SK-N-SH (cell line): ENCODE measurements around the gene COL5A1. TPM values are rescaled to one million over a fixed set of nuclear protein-coding genes. Genes with fewer than 3 reads are reported as not detected.
"Not testable (repeated sequence)": the region's sequence is repeated elsewhere in the genome, so short reads cannot be mapped to it uniquely, and the experiment has no call there.

Experiments
- CTCF ChIA-PET: fragments of 300-600, 350-600 bp; formaldehyde crosslinking; extraction: SDS; loops from one replicate; lab custom pipeline; 2021; lab: Yijun Ruan, JAX
- POLR2A ChIA-PET: fragments of 350-600 bp; sonication (Branson Sonifier 250); formaldehyde crosslinking; extraction: SDS; loops from one replicate; lab custom pipeline; 2020; ENCODE audit warnings: antibody characterized with exemption, inconsistent platforms; lab: Yijun Ruan, JAX
- DNase-seq: peaks from one replicate; pipeline ENCODE4 v3.0.0; 2012
- H2AFZ ChIP-seq: fragments of 200-600 bp; sonication (generic); 2 replicates; pipeline ENCODE4 v1.8.1; 2016; ENCODE audit warnings: antibody characterized with exemption, mild to moderate bottlenecking, low read depth
- H3F3A ChIP-seq: fragments of 200-600 bp; sonication (generic); replicated peaks from 2 replicates; pipeline ENCODE3; 2016; ENCODE audit warnings: antibody characterized with exemption, mild to moderate bottlenecking; ENCODE audit not compliant: insufficient read depth
- H3K27ac ChIP-seq, 2 experiments: fragments of 200-500 bp in 1 of 2; fragments of 200-600 bp in 1 of 2; sonication (Bioruptor generic) in 1 of 2; sonication (generic), shearing (Covaris generic) in 1 of 2; 2 replicates each; pipeline versions ENCODE4 v1.5.1 to v1.6.1; 2014 to 2016; ENCODE audit warnings: low read depth in 2 of 2, inconsistent platforms in 1 of 2, low read length in 1 of 2, mild to moderate bottlenecking in 1 of 2, mixed read lengths in 1 of 2
- H3K27me3 ChIP-seq: fragments of 200-600 bp; sonication (generic), shearing (Covaris generic); 2 replicates; pipeline ENCODE4 v1.6.1; 2016; ENCODE audit warnings: mixed run types; ENCODE audit not compliant: insufficient read depth
- H3K36me3 ChIP-seq, 2 experiments: fragments of 200-500 bp in 1 of 2; fragments of 200-600 bp in 1 of 2; sonication (Bioruptor generic) in 1 of 2; sonication (generic) in 1 of 2; replicated peaks in 1 of 2; 2 replicates each; pipeline versions ENCODE3 to v1.5.1; 2014 to 2016; ENCODE audit warnings: low read length in 1 of 2, mild to moderate bottlenecking in 1 of 2; ENCODE audit not compliant: insufficient read depth in 2 of 2, control insufficient read depth in 1 of 2
- H3K4me1 ChIP-seq, 2 experiments: fragments of 200-500 bp in 1 of 2; fragments of 200-600 bp in 1 of 2; sonication (Bioruptor generic) in 1 of 2; sonication (generic), shearing (Covaris generic) in 1 of 2; 2 replicates each; pipeline versions ENCODE4 v1.5.1 to v1.6.1; 2014 to 2016; ENCODE audit warnings: low read depth in 1 of 2, low read length in 1 of 2, mixed run types in 1 of 2; ENCODE audit not compliant: insufficient read depth in 2 of 2, control insufficient read depth in 1 of 2
- H3K4me2 ChIP-seq: fragments of 200-600 bp; sonication (generic), shearing (Covaris generic); 2 replicates; pipeline ENCODE4 v1.6.1; 2017; ENCODE audit warnings: mixed run types
- H3K4me3 ChIP-seq, 2 experiments: fragments of 200-500 bp in 1 of 2; fragments of 200-600 bp in 1 of 2; sonication (Bioruptor generic) in 1 of 2; sonication (generic), shearing (Covaris generic) in 1 of 2; 2 replicates each; pipeline versions ENCODE4 v1.5.1 to v1.8.1; 2014 to 2016; ENCODE audit warnings: low read depth in 2 of 2, inconsistent platforms in 1 of 2, low read length in 1 of 2, mild to moderate bottlenecking in 1 of 2, mixed read lengths in 1 of 2, moderate library complexity in 1 of 2
- H3K79me2 ChIP-seq: fragments of 200-600 bp; sonication (generic); 2 replicates; pipeline ENCODE4 v1.8.1; 2017; ENCODE audit warnings: mild to moderate bottlenecking; ENCODE audit not compliant: insufficient read depth
- H3K9ac ChIP-seq: fragments of 200-600 bp; sonication (generic); 2 replicates; pipeline ENCODE4 v1.6.1; 2017; ENCODE audit warnings: mixed run types
- H3K9me2 ChIP-seq: fragments of 200-600 bp; sonication (generic); 2 replicates; pipeline ENCODE4 v1.6.1; 2017; ENCODE audit warnings: mixed run types
- H3K9me3 ChIP-seq: fragments of 200-600 bp; sonication (generic); 2 replicates; pipeline ENCODE4 v1.6.1; 2017; ENCODE audit warnings: mixed run types, mild to moderate bottlenecking, moderate library complexity
- H4K20me1 ChIP-seq: fragments of 200-600 bp; sonication (generic); 2 replicates; pipeline ENCODE4 v1.6.1; 2017; ENCODE audit warnings: mild to moderate bottlenecking, mixed run types; ENCODE audit not compliant: insufficient read depth
- FOSL2 ChIP-seq: IDR thresholded peaks from 2 replicates; pipeline ENCODE4 v1.4.0; 2012; ENCODE audit warnings: low read depth, mild to moderate bottlenecking, moderate library complexity, borderline replicate concordance
- GABPA ChIP-seq: IDR thresholded peaks from 2 replicates; pipeline ENCODE4 v1.4.0; 2012; ENCODE audit warnings: low read depth, mild to moderate bottlenecking
- MXI1 ChIP-seq: IDR thresholded peaks from 2 replicates; pipeline ENCODE4 v1.6.1; 2012; ENCODE audit warnings: mild to moderate bottlenecking, low read depth, low read length, improper control_type of control experiment
- POLR2AphosphoS5 ChIP-seq: IDR thresholded peaks from 2 replicates; pipeline ENCODE4 v1.6.1; 2012; ENCODE audit warnings: low read depth, low read length
- TAF1 ChIP-seq: IDR thresholded peaks from 2 replicates; pipeline ENCODE4 v1.6.1; 2012; ENCODE audit warnings: low read depth, mild to moderate bottlenecking, low read length, moderate library complexity, borderline replicate concordance
- TCF12 ChIP-seq: IDR thresholded peaks from 2 replicates; pipeline ENCODE4 v1.4.0; 2012
- WGBS: methylation state at CpG from one replicate; pipeline ENCODE4 v1.1.6; 2017; ENCODE audit warnings: low lambda C conversion rate; 5-methylcytosine and 5-hydroxymethylcytosine counted together
- polyA plus RNA-seq, 3 experiments: library from polyadenylated mRNA; depleted of rRNA; stranded (reverse); fragments of >200 nt; gene quantifications; 2 replicates each; pipeline ENCODE4 v1.2.3, GENCODE V29; 2012
- TF ChIP-seq, protein P1 (sequence below): IDR thresholded peaks from 2 replicates; pipeline ENCODE4 v1.6.1; 2012; ENCODE audit warnings: mild to moderate bottlenecking, low read depth, low read length, moderate library complexity
- TF ChIP-seq, protein P2 (sequence below): IDR thresholded peaks from 2 replicates; pipeline ENCODE4 v1.4.0; 2012; ENCODE audit warnings: low read depth, borderline replicate concordance
- TF ChIP-seq, protein P3 (sequence below): IDR thresholded peaks from 2 replicates; pipeline ENCODE4 v1.4.0; 2012; ENCODE audit warnings: low read depth, borderline replicate concordance

Gene COL5A1
- polyA plus RNA-seq, 1 of the 3 experiments (the other 2 are of a cell fraction), result 73.8 TPM

GRCh38 chr9:134643222-134643671 lies 1.6 kb downstream of the COL5A1 start:
- Histone ChIP-seq H3K4me1 (peaks cover 14 to 26% of the 10 kb centered on the region in 2 experiments; a peak in 3 of 4 replicates), H3K4me3 (peak overlapping the region; percentile 69 to 85), H4K20me1 (peaks cover 50% of the 10 kb centered on the region), H3F3A (peaks cover 18% of the 10 kb centered on the region), H3K9me3 (no peaks in the 10 kb centered on the region), H3K9me2 (no peaks in the 10 kb centered on the region), H3K36me3 (peaks cover under 1 to 27% of the 10 kb centered on the region in 2 experiments), H3K9ac (peak overlapping the region; percentile 88), H2AFZ (no peak overlapping the region), H3K27me3 (no peaks in the 10 kb centered on the region), H3K4me2 (peak overlapping the region; percentile 99), H3K79me2 (peaks cover 63% of the 10 kb centered on the region), H3K27ac (peak overlapping the region; percentile 70 to 91)
- WGBS, result 24% methylated on average over 14 of the region's 16 CpGs
- POLR2A ChIA-PET, result no interaction called here
- DNase-seq, result peak; percentile 63
- CTCF ChIA-PET, result interaction anchor here (1.0 to 1.9 kb wide), 6 partner anchors 14 to 200 kb away, joined by 3 to 5 read pairs (median 4); no protein-coding TSS in a partner anchor
- no peak for TF ChIP-seq TAF1
- TF ChIP-seq GABPA, result no peak
- no peak for TF ChIP-seq POLR2AphosphoS5

DNA sequence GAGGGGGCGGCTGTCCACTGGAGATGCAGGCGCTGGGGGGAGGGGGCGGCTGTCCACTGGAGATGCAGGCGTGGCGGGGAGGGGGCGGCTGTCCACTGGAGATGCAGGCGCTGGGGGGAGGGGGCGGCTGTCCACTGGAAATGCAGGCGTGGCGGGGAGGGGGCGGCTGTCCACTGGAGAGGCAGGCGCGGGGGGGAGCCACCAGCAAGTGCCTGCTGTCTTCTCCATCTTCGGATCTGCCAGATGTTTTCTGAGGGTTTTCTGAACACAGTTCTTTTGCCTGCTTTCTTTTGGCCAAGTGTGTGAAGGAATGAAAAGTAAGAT lies 2.8 kb downstream of the COL5A1 start:
- CTCF ChIA-PET, result interaction anchor here (1.0 to 2.2 kb wide), 3 partner anchors 11 to 194 kb away, joined by 4 to 6 read pairs (median 5); no protein-coding TSS in a partner anchor
- Histone ChIP-seq H3K4me2 (peak overlapping the region; percentile 88; the same call in 1 of the 2 replicates), H3K27ac (peak overlapping the region; percentile 59 to 88; a peak in 3 of 4 replicates)
- not testable (repeated sequence) for DNase-seq, H3K9ac ChIP-seq
- peak; percentile 66; the same call in 1 of the 2 replicates for TF ChIP-seq TAF1
- TF ChIP-seq, all 33 proteins: peak for 1; not testable (repeated sequence) for 32
- Histone ChIP-seq H4K20me1 (peaks cover 61% of the 10 kb centered on the region), H3K36me3 (peaks cover 5 to 36% of the 10 kb centered on the region in 2 experiments), H3F3A (peaks cover 23% of the 10 kb centered on the region), H3K4me1 (peaks cover 14 to 37% of the 10 kb centered on the region in 2 experiments; a peak in 3 of 4 replicates), H3K79me2 (peaks cover 75% of the 10 kb centered on the region), H3K4me3 (peak overlapping the region; percentile 36 to 59; a peak in 3 of 4 replicates)
- H3K27me3 ChIP-seq, H3K9me2 ChIP-seq, POLR2A ChIA-PET, H2AFZ ChIP-seq, H3K9me3 ChIP-seq: not testable (repeated sequence)
- 2% methylated on average over 7 of the region's 14 CpGs for WGBS

DNA sequence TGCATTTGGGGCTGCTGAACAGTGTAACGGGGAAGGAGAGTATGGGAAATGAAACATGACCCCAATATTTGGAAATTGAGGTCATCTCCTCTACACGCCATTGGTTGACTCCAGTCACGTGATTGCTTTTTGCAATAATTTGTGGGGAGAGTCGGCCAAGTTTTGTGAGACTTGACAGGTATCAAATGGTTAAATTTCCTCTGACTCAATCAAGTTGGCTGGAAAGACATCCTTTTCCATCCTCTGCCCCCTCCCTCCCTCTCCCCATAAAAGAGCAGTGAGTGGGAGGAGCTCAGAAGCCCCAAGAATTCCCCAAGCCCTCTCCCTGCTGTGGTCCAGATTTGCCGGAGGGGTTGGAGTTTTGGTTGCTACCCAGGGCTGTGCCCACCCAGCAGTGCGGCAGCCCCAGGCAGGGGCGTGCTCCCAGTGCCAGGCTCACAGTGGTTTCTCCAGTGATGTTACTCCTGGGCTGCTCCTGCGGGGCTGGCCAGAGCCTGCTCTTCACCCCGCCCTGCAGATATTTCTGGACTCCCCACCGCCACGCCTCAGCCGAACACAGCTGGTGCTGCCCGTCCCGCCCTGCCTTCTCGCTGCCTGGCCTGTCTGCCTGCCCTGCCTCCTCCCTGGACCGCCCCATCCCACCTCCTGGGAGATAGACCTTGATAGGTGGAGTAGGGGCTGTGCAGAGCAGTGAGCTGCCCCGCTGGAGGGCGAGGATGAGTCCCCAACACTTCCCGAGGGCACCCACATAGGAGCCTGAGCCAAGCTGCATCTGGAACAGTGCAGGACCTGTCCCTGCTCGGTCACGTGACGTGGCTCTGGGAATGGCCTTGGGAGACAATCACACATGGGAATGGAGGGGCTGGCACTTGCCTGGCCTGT lies 3.4 kb downstream of the COL5A1 start:
- H3K4me1 ChIP-seq, result peaks cover 14 to 38% of the 10 kb centered on the region in 2 experiments; a peak in 3 of 4 replicates
- H3K9me2 ChIP-seq, result no peaks in the 10 kb centered on the region
- H3K4me3 ChIP-seq, result peak overlapping the region; percentile 36 to 59; a peak in 3 of 4 replicates
- no peak overlapping the region for H2AFZ ChIP-seq
- 13% methylated on average over 16 of the region's 22 CpGs for WGBS
- H3K9me3 ChIP-seq, result no peaks in the 10 kb centered on the region
- peaks cover 81% of the 10 kb centered on the region for H3K79me2 ChIP-seq
- peaks cover 27% of the 10 kb centered on the region for H3F3A ChIP-seq
- ChIA-PET CTCF (interaction anchor here (1.0 to 2.2 kb wide), 5 partner anchors 10 to 202 kb away, joined by 3 to 8 read pairs (median 5); no protein-coding TSS in a partner anchor), POLR2A (no interaction called here)
- peaks cover 5 to 41% of the 10 kb centered on the region in 2 experiments for H3K36me3 ChIP-seq
- peak; percentile 81 for DNase-seq
- peak overlapping the region; percentile 64 to 88 for H3K27ac ChIP-seq
- H4K20me1 ChIP-seq, result peaks cover 67% of the 10 kb centered on the region
- H3K27me3 ChIP-seq, result no peaks in the 10 kb centered on the region
- H3K4me2 ChIP-seq, result peak overlapping the region; percentile 88
- peak overlapping the region; percentile 56; the same call in 1 of the 2 replicates for H3K9ac ChIP-seq
- TF ChIP-seq GABPA (no peak), MXI1 (no peak), FOSL2 (0 out of 2 replicates have a peak, but pooled peaks have one; percentile 17), TCF12 (peak; percentile 71; the same call in 1 of the 2 replicates)
- TF ChIP-seq, protein P1, sequence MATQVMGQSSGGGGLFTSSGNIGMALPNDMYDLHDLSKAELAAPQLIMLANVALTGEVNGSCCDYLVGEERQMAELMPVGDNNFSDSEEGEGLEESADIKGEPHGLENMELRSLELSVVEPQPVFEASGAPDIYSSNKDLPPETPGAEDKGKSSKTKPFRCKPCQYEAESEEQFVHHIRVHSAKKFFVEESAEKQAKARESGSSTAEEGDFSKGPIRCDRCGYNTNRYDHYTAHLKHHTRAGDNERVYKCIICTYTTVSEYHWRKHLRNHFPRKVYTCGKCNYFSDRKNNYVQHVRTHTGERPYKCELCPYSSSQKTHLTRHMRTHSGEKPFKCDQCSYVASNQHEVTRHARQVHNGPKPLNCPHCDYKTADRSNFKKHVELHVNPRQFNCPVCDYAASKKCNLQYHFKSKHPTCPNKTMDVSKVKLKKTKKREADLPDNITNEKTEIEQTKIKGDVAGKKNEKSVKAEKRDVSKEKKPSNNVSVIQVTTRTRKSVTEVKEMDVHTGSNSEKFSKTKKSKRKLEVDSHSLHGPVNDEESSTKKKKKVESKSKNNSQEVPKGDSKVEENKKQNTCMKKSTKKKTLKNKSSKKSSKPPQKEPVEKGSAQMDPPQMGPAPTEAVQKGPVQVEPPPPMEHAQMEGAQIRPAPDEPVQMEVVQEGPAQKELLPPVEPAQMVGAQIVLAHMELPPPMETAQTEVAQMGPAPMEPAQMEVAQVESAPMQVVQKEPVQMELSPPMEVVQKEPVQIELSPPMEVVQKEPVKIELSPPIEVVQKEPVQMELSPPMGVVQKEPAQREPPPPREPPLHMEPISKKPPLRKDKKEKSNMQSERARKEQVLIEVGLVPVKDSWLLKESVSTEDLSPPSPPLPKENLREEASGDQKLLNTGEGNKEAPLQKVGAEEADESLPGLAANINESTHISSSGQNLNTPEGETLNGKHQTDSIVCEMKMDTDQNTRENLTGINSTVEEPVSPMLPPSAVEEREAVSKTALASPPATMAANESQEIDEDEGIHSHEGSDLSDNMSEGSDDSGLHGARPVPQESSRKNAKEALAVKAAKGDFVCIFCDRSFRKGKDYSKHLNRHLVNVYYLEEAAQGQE, result 0 out of 2 replicates have a peak, but pooled peaks have one; percentile 11
- TF ChIP-seq, protein P2, sequence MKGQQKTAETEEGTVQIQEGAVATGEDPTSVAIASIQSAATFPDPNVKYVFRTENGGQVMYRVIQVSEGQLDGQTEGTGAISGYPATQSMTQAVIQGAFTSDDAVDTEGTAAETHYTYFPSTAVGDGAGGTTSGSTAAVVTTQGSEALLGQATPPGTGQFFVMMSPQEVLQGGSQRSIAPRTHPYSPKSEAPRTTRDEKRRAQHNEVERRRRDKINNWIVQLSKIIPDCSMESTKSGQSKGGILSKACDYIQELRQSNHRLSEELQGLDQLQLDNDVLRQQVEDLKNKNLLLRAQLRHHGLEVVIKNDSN, result peak; percentile 95
- TF ChIP-seq, protein P3, sequence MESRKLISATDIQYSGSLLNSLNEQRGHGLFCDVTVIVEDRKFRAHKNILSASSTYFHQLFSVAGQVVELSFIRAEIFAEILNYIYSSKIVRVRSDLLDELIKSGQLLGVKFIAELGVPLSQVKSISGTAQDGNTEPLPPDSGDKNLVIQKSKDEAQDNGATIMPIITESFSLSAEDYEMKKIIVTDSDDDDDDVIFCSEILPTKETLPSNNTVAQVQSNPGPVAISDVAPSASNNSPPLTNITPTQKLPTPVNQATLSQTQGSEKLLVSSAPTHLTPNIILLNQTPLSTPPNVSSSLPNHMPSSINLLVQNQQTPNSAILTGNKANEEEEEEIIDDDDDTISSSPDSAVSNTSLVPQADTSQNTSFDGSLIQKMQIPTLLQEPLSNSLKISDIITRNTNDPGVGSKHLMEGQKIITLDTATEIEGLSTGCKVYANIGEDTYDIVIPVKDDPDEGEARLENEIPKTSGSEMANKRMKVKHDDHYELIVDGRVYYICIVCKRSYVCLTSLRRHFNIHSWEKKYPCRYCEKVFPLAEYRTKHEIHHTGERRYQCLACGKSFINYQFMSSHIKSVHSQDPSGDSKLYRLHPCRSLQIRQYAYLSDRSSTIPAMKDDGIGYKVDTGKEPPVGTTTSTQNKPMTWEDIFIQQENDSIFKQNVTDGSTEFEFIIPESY, result 0 out of 2 replicates have a peak, but pooled peaks have one; percentile 43
